LNCaP clone FGC (cell line): Measurements from ENCODE around the gene RNF214.

Experiments
- DNase-seq: peaks from one replicate; pipeline ENCODE4 v3.0.0-alpha.2; 2011; ENCODE audit warnings: low read depth
- H3K4me3 ChIP-seq: 2 replicates; pipeline ENCODE4 v1.5.1; 2011; ENCODE audit warnings: mild to moderate bottlenecking, low read depth, low read length, control low read depth
- CTCF ChIP-seq: IDR thresholded peaks from 2 replicates; pipeline ENCODE4 v1.5.1; 2012; ENCODE audit warnings: mild to moderate bottlenecking; ENCODE audit not compliant: control insufficient read depth, insufficient read depth; ENCODE audit errors: extremely low read depth

The RNF214 gene

GRCh38 chr11:117335399-117335798 is 102.9 kb downstream of the RNF214 start:
- TF ChIP-seq CTCF = no peak
- DNase-seq = no peak
- H3K4me3 ChIP-seq = no peak overlapping the region
